GM18508 (cell line): ENCODE measurements around the gene SCYGR6.

Source experiments
- ATAC-seq: cut with Tn5 transposase; IDR thresholded peaks from one replicate; pipeline ENCODE4 v1.9.1; 2021; ENCODE audit warnings: moderate number of reproducible peaks; ENCODE audit not compliant: insufficient read depth, unreplicated experiment

Gene SCYGR6

GRCh38 chr2:227716501-227716900 lies 8.1 kb downstream of the SCYGR6 start:
- no peak for ATAC-seq

GRCh38 chr2:227713291-227713690 lies 11.3 kb downstream of the SCYGR6 start:
- ATAC-seq = no peak

GRCh38 chr2:227710986-227711385 lies 13.6 kb downstream of the SCYGR6 start:
- no peak for ATAC-seq

- ATAC-seq = no peak
Observed at GRCh38 chr2:227707390-227707789, 17.2 kb downstream of the SCYGR6 start.

GRCh38 chr2:227706859-227707258 lies 17.7 kb downstream of the SCYGR6 start:
- ATAC-seq = no peak

GRCh38 chr2:227703961-227704360 lies 20.6 kb downstream of the SCYGR6 start:
- ATAC-seq = no peak

- ATAC-seq = no peak
Observed at GRCh38 chr2:227703280-227703732, 21.3 kb downstream of the SCYGR6 start.

- no peak for ATAC-seq
Observed at GRCh38 chr2:227701556-227701955, 23.0 kb downstream of the SCYGR6 start.

- no peak for ATAC-seq
Observed at GRCh38 chr2:227696990-227697679, 27.4 kb downstream of the SCYGR6 start.

GRCh38 chr2:227687189-227687588 lies 37.4 kb downstream of the SCYGR6 start:
- no peak for ATAC-seq

- no peak for ATAC-seq
Observed at GRCh38 chr2:227684258-227684657, 40.3 kb downstream of the SCYGR6 start.

GRCh38 chr2:227677928-227678327 lies 46.6 kb downstream of the SCYGR6 start:
- ATAC-seq = no peak

GRCh38 chr2:227674485-227674884 lies 50.1 kb downstream of the SCYGR6 start:
- no peak for ATAC-seq
